HG03521 (cell line): ENCODE data around the gene ENDOU.
"Not testable (repeated sequence)": the region's sequence is repeated elsewhere in the genome, so short reads cannot be mapped to it uniquely, and the experiment has no call there.

Experiments used
- ATAC-seq: cut with Tn5 transposase; IDR thresholded peaks from one replicate; pipeline ENCODE4 v1.9.1; 2021; ENCODE audit warnings: mild to moderate bottlenecking, moderate library complexity; ENCODE audit not compliant: unreplicated experiment

Gene ENDOU

GRCh38 chr12:47698055-47698454 lies 27.2 kb downstream of the ENDOU start:
- ATAC-seq, result no peak

GRCh38 chr12:47689215-47689614 lies 36.1 kb downstream of the ENDOU start:
- ATAC-seq, result no peak

GRCh38 chr12:47687636-47688035 lies 37.7 kb downstream of the ENDOU start:
- ATAC-seq, result no peak

- no peak for ATAC-seq
Measured at GRCh38 chr12:47686645-47687240, 38.5 kb downstream of the ENDOU start.

- no peak for ATAC-seq
Measured at GRCh38 chr12:47679785-47680184, 45.5 kb downstream of the ENDOU start.

GRCh38 chr12:47672068-47672467 lies 53.2 kb downstream of the ENDOU start:
- ATAC-seq, result no peak

- not testable (repeated sequence) for ATAC-seq
Measured at GRCh38 chr12:47667935-47668334, 57.4 kb downstream of the ENDOU start.
